HL-60 (cell line): ENCODE data around the gene TXNL4B.

Source experiments
- DNase-seq, 2 experiments: peaks; one replicate each; pipeline ENCODE4 v3.0.0-alpha.2; 2010 to 2020; ENCODE audit warnings: low read depth in 1 of 2, low spot score in 1 of 2
- H3K27ac ChIP-seq: fragments of 250-450 bp; sonication (Bioruptor Pico); replicated peaks from 2 replicates; pipeline ENCODE4 v1.5.1; 2020; ENCODE audit warnings: mild to moderate bottlenecking, moderate library complexity
- H3K27me3 ChIP-seq: fragments of 250-450 bp; sonication (Bioruptor Pico); 2 replicates; pipeline ENCODE4 v1.5.1; 2021; ENCODE audit warnings: mild to moderate bottlenecking, moderate library complexity; ENCODE audit not compliant: insufficient read depth, poor library complexity, severe bottlenecking
- H3K4me3 ChIP-seq: replicated peaks from 2 replicates; pipeline ENCODE4 v1.5.1; 2011; ENCODE audit warnings: mild to moderate bottlenecking, control low read depth, low read length; ENCODE audit not compliant: insufficient read depth
- GABPA ChIP-seq: IDR thresholded peaks from 2 replicates; pipeline ENCODE4 v1.6.1; 2012; ENCODE audit warnings: low read depth
- POLR2AphosphoS5 ChIP-seq: IDR thresholded peaks from 2 replicates; pipeline ENCODE4 v1.6.1; 2012; ENCODE audit warnings: low read depth
- SPI1 ChIP-seq: IDR thresholded peaks from 2 replicates; pipeline ENCODE4 v1.6.1; 2012; ENCODE audit warnings: low read depth, mild to moderate bottlenecking, borderline replicate concordance
- long read RNA-seq: library from polyadenylated mRNA; unstranded; transcript quantifications from one replicate; pipeline ENCODE4 v2.0.0, GENCODE V29; 2020
- TF ChIP-seq, protein P1 (sequence below): IDR thresholded peaks from 2 replicates; pipeline ENCODE4 v1.6.1; 2012; ENCODE audit warnings: low read depth; ENCODE audit not compliant: insufficient replicate concordance
- TF ChIP-seq, protein P2 (sequence below): IDR thresholded peaks from one replicate; pipeline ENCODE4 v1.5.1; 2011; ENCODE audit warnings: low read length, control low read depth, inconsistent platforms; ENCODE audit not compliant: insufficient read depth

TXNL4B gene
- long read RNA-seq, transcript TXNL4B-201 (4 exons, 2,556 nt), result major isoform, 66 of 73 reads
- long read RNA-seq, partial matches to known transcripts, result 0 of 73 reads
- long read RNA-seq, other reads (novel, unspliced or antisense), result 6 of 73 reads

DNA sequence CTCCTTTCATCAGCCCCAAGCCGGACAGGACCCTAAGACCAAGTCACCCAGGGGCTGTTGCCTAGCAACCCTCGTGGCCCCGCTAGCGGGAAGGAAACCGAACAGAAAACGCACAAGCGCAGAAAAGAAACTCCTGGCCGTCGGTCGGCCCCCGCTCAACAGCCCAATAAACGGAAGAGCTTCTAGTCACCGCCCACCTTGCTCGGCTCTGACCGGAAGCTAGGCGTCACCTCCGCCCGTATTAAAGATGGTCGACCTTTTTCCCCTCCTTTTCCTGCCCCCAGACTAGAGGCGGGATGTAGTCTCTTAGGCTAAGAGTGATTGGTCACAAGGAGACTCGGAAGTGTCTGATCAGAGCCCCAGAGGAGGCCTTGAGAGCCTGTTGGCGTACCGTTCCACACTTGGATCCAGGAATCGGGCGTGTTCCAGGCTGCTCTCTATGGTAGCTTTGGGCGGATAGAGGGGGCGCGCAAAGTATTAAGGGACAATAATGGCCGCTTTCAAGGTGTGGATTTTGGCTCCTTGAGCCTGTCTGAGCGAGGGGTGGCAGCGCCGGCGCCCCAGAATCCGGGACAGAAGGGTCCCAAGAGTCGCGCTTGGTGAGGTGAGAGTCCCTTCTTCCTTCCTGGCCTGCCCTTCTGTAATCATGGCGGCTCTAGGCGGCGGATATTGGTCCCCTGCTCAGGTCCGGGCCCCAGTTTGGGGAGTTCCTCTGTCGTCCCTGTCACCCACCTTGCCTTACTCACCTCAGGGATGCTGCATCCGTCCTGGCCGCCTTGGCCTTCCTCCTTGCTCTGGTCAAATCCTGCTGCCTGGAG is at the start of gene TXNL4B, which contains the start of gene DHX38:
TXNL4B (minus strand) TSS at position 173 of the 818 bp plus-strand sequence. CDS start 2,871 bp downstream, outside the sequence.
DHX38 (plus strand) TSS at position 400 of the 818 bp plus-strand sequence. CDS start 2,311 bp downstream, outside the sequence.
- DNase-seq, result peak; percentile 97 to 98
- peak; percentile 59; the same call in 1 of the 2 replicates for TF ChIP-seq POLR2AphosphoS5
- TF ChIP-seq, protein P1, sequence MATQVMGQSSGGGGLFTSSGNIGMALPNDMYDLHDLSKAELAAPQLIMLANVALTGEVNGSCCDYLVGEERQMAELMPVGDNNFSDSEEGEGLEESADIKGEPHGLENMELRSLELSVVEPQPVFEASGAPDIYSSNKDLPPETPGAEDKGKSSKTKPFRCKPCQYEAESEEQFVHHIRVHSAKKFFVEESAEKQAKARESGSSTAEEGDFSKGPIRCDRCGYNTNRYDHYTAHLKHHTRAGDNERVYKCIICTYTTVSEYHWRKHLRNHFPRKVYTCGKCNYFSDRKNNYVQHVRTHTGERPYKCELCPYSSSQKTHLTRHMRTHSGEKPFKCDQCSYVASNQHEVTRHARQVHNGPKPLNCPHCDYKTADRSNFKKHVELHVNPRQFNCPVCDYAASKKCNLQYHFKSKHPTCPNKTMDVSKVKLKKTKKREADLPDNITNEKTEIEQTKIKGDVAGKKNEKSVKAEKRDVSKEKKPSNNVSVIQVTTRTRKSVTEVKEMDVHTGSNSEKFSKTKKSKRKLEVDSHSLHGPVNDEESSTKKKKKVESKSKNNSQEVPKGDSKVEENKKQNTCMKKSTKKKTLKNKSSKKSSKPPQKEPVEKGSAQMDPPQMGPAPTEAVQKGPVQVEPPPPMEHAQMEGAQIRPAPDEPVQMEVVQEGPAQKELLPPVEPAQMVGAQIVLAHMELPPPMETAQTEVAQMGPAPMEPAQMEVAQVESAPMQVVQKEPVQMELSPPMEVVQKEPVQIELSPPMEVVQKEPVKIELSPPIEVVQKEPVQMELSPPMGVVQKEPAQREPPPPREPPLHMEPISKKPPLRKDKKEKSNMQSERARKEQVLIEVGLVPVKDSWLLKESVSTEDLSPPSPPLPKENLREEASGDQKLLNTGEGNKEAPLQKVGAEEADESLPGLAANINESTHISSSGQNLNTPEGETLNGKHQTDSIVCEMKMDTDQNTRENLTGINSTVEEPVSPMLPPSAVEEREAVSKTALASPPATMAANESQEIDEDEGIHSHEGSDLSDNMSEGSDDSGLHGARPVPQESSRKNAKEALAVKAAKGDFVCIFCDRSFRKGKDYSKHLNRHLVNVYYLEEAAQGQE, result peak; percentile 50
- peak; percentile 94 for TF ChIP-seq GABPA
- TF ChIP-seq SPI1, result peak; percentile 77
- TF ChIP-seq, protein P2, sequence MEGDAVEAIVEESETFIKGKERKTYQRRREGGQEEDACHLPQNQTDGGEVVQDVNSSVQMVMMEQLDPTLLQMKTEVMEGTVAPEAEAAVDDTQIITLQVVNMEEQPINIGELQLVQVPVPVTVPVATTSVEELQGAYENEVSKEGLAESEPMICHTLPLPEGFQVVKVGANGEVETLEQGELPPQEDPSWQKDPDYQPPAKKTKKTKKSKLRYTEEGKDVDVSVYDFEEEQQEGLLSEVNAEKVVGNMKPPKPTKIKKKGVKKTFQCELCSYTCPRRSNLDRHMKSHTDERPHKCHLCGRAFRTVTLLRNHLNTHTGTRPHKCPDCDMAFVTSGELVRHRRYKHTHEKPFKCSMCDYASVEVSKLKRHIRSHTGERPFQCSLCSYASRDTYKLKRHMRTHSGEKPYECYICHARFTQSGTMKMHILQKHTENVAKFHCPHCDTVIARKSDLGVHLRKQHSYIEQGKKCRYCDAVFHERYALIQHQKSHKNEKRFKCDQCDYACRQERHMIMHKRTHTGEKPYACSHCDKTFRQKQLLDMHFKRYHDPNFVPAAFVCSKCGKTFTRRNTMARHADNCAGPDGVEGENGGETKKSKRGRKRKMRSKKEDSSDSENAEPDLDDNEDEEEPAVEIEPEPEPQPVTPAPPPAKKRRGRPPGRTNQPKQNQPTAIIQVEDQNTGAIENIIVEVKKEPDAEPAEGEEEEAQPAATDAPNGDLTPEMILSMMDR, result no peak
- Histone ChIP-seq H3K4me3 (peak within 1 kb of the TSS; percentile 100), H3K27ac (peak within 1 kb of the TSS; percentile 85), H3K27me3 (no peaks in the 10 kb centered on the region)

DNA sequence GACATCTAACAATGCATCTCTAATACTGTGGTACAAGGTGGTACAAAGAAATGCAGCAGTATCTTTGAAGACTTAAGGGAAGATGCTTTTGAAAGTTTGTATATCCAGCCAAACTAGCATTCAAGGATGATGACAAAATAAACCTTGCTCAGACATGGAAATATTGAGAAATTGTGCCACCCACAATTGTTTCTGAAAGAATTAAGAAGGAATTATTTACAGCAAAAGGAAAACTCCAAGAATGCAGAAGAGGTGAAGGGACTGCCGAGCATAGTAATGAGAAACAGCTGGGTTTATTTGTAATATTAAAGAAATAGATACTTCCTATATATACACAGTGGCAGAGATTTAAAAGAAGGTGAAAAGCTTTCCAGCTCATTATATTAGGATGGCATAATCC is 49.1 kb upstream of the TXNL4B start:
- no peak for DNase-seq
- TF ChIP-seq SPI1 (no peak), GABPA (no peak), POLR2AphosphoS5 (no peak)
- TF ChIP-seq, protein P1, result no peak
- TF ChIP-seq, protein P2, result no peak
- H3K27me3 ChIP-seq, result no peaks in the 10 kb centered on the region
- H3K4me3 ChIP-seq, result no peak overlapping the region
- no peak overlapping the region for H3K27ac ChIP-seq

DNA sequence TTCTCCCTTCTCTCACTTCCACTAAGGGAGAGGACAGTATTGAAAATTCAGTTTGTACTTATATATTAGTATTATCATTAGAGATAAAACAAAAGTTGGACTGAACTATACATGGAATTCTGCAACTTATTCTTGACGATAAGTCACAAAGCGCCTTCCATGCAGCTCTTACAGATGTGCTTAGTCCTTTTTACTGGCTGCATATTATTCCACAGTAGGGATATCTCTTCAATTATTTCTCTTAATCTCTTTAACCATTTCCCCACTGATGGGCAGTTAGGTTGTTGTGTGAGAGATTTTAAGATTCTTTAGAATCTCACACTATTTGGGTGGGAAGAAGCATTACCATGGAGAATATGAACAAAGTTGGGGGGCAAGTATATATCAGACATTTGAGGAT is 46.5 kb upstream of the TXNL4B start:
- no peak for DNase-seq

DNA sequence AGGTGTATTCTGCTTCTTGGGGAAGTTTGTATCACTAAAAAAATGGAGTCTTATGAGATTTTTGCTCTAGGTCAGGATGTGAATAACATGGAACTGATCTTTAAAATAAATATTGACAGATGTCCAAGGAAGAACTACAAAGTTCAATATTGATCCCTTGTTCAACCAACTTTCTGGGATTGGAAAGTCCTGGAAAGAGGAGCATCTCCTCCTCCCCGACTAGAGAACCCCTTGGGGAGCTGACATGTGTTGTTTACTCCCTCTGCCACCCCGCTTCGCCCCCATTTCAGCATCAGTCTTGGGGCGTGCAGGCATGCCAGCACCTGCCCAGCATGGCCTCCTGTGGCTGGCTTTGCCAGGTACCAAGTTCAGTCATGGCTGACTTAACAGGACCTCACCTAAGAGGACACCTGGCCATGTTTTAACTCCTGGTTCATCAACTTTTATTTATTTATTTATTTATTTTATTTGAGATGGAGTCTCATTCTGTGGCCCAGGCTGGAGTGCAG is 44.7 kb upstream of the TXNL4B start:
- H3K27me3 ChIP-seq, result no peaks in the 10 kb centered on the region
- TF ChIP-seq SPI1 (no peak), GABPA (no peak), POLR2AphosphoS5 (no peak)
- TF ChIP-seq, protein P2, result no peak
- TF ChIP-seq, protein P1, result no peak
- no peak overlapping the region for H3K4me3 ChIP-seq
- DNase-seq, result no peak
- no peak overlapping the region for H3K27ac ChIP-seq

More for the DNA sequence above, 46.5 kb upstream of the TXNL4B start:
- TF ChIP-seq SPI1 (no peak), GABPA (no peak)
- Histone ChIP-seq H3K4me3 (no peak overlapping the region), H3K27me3 (no peaks in the 10 kb centered on the region), H3K27ac (no peak overlapping the region)
